HG02763 (cell line): ENCODE results near the gene KIDINS220.

Experiments used
- ATAC-seq: cut with Tn5 transposase; IDR thresholded peaks from one replicate; pipeline ENCODE4 v1.9.1; 2021; ENCODE audit warnings: mild to moderate bottlenecking, moderate library complexity; ENCODE audit not compliant: unreplicated experiment

KIDINS220 gene

DNA sequence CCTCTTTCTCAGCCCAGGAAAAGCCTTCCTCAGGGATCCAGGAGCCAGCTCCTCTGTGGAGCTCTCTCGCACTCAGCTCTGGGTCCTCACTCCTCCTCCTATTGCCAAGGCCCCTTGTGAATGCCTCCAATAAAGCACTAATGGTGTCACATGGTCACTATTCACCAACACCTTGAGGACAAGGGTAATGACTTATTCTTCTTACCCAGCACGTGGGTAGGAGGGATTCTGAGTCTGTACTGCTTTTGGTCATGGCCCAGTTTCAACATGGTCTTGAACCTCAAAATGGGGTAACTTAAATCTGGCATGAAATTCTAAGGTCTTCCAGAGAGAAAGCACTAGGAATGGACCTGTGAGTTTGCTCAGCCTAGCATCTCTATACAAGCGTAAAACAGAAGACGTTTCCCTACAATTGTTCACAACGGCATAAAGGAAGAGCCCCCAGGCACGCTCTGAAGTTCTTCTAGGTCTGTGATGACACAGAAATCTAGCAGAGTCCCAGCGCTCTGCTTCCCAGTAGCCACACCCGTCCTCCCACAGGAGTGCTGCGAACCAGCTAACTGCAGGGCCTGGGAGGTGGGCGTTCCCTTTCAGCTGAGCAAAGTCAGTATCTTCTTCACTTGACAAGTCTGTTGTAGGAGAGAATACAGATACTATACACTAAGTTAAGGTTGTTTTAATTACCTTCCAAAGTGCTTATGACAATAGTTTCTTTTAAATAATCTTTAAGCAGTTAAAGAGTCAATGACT, 14.6 kb upstream of the KIDINS220 start:
- no peak for ATAC-seq

DNA sequence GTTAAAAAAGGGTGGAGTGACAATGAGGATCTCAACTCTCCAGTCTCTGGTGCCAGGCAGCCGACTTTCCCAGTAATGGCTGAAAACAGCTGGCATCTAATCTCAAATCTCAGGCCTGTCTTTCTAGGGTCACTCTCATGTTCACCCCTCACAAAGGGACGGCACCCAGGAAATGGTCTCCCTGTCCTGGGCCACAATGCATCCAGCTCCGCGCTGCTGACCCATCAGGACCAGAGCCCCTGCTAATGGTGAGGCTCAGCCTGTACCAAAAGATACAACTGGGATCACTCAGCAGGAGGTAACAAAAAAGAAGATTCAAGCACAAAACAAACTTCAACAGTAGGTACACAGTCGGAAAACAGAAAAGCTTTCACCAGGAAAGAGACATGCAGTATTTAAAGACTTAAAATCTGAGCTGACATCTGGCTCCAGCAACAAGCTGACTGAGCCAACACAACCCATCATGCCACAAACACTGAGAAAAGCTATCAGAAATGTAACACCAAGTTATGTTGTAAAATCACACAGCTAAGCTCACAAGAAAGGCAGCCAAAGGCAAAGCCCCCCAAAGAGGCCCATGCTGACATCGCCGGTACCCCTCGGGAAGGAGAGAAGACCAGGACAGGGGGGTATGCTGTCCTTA, 13.6 kb upstream of the KIDINS220 start:
- no peak for ATAC-seq

- ATAC-seq = no peak
These were observed 11.9 kb upstream of the KIDINS220 start for GRCh38 chr2:8849327-8849726.

GRCh38 chr2:8848328-8849100, 11.1 kb upstream of the KIDINS220 start:
- ATAC-seq = no peak

DNA sequence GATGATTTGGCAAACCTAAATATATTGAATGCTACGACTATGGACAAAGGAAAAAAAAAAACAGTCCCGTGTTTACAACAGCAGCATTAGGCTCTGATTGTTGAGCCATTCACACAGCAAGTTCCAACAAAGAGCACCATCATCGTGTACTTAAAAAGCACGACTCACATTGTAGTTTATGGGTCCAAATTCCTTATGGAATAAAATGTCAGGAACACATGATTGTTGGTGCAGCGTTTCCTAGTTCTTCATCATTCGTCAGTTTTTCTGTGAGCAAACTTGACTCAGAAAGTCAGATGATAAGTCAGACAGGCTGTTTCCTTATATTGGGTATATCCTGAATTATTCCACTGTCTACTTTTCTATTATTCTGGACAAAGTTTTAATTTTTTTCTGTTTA, 10.0 kb upstream of the KIDINS220 start:
- no peak for ATAC-seq

GRCh38 chr2:8841932-8842331, 4.5 kb upstream of the KIDINS220 start:
- no peak for ATAC-seq

- no peak for ATAC-seq
These were observed 3.2 kb upstream of the KIDINS220 start for GRCh38 chr2:8840475-8841091.

GRCh38 chr2:8839189-8839965, 2.0 kb upstream of the KIDINS220 start:
- ATAC-seq = no peak

DNA sequence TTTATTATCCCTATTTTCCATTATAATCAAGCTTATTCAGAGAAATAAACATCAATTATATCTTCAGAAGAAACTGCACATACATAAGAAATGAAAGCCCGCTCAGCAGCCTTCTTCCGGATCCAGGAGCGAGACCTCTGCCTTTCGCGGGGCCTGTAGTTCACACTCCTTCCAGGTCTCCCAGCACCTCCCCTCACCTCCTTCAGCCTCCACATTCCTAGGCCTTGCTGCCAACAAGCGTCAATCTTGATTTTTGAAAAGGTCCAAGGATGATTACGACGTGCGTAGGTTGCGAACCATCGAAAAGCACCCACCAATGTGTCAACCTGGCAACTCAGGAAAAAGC, 355 bp upstream of the KIDINS220 start:
- no peak for ATAC-seq

DNA sequence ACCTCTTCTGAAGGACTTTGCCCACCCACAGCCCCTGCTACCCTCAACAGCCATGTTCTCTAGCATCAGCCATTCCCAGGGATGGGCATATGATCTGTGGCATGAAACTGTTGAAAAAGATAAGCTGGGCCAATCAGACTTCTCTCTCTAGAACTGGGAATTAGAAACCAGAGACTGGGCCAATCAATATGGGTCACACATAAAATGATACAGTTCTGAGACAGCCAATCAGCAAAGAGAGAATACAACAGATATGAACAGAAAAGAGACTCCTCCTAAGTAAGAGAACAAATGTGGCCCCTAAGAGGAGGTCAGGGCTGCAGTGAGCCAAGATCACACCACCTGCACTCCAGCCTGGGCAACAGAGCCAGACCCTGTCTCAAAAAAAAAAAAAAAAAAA, 2.1 kb downstream of the KIDINS220 start:
- no peak for ATAC-seq

DNA sequence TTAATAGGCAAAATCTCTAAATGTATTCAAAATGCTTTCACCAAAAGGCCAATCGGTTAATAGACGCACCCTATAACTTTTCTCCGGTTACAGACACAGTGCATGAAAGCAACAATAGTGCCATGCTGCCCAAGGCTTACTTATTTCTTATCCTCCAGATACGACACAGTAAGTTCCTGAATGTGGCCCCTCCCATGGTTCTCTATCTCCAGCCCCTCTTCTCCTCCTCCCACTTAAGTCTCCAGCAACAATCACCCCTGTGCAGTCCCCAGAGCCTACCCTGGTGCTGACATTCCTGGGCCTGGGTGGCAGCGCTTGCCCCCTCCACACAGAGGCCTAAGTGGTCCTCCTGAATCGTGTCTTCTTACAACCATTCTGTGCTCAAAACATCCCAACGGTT, 3.6 kb downstream of the KIDINS220 start:
- no peak for ATAC-seq

- ATAC-seq = no peak
These were observed 5.9 kb downstream of the KIDINS220 start for GRCh38 chr2:8831516-8831915.

- ATAC-seq = no peak
These were observed 9.7 kb downstream of the KIDINS220 start for GRCh38 chr2:8827729-8828128.

- no peak for ATAC-seq
These were observed 15.2 kb downstream of the KIDINS220 start for GRCh38 chr2:8822218-8822617.

DNA sequence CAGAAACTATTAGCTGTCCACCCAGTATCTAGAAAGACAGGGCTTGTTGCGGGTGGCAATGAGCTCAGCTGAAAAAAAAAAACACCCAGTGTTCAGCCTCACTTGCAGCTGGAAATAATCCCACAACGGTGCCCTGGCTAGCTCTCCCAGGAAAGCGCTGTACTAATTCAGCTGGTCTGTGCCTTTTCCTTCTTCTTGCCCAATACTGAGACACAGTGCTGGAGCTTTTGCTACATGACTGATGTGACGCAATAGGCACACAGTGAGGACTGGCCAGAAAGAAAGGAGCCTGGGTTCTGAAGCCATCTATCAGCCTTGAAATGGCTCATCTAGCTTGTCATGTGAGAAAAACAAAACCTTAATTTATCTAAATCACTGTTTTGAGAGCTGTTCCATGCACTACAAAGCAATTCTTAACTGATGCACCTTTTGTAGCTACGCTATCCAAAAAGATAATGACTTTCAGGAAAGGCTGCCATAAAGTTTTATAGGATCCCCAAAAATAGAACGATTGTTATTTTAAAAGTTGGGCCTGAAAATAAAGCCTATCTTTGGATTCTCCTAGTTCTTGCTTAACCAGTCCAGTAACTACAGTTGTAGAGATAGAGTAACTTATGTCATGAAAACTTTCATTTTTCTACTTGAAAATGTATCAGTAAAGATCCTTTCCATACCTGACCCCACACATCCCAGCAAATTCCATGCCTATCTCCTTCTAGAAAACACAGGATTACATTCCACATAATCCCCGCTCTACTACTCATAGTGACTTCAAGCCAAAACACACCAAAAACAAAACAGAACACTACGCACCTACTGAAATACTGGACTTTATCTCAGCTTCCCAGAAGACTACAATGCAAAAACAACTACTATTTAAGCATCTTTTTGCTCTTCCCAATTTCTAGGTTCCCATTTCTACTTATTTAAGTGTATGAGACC, 15.9 kb downstream of the KIDINS220 start:
- ATAC-seq = no peak

DNA sequence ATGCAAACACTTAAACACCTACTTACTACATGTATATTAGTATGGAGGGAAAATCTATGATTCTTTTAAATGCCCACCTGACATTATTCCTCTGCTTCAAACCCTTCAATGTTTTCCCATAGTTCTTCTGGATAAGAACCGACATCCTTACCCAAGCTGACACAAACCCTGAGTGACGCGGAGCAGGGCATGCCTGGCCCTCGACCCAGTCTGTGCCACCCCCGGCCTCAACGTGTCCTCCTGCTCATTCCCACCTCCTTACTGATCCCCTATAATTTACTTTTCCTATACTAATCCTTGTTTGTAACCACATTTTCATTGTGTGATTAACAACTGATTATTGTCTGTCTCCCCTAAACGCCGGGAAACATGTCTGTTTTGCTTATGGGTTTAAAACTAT, 17.5 kb downstream of the KIDINS220 start:
- ATAC-seq = no peak

- no peak for ATAC-seq
These were observed 18.2 kb downstream of the KIDINS220 start for GRCh38 chr2:8819194-8819593.

GRCh38 chr2:8817221-8817620, 20.2 kb downstream of the KIDINS220 start:
- ATAC-seq = no peak

GRCh38 chr2:8806885-8807704, 30.3 kb downstream of the KIDINS220 start:
- no peak for ATAC-seq
